PC-3 (cell line): ENCODE measurements around the gene CHPF2. TPM values are rescaled to one million over a fixed set of nuclear protein-coding genes. Genes with fewer than 3 reads are reported as not detected.

Experiments
- ATAC-seq: fragments of 200-7000 bp; cut with Tn5 transposase; 2 replicates; pipeline ENCODE4 v1.9.1; 2020; ENCODE audit warnings: mild to moderate bottlenecking, moderate library complexity
- BruUV-seq: library from RNA; stranded (reverse); fragments of 400-500 nt; replicated peaks from 2 replicates; lab custom pipeline; 2021; lab: Mats Ljungman, UMichigan
- CTCF ChIA-PET: fragments of 300-600 bp; sonication (Branson Sonifier 250); formaldehyde crosslinking; loops from one replicate; lab custom pipeline; 2022; ENCODE audit warnings: antibody characterized with exemption; lab: Charles Lee
- POLR2A ChIA-PET: fragments of 300-600 bp; sonication (Branson Sonifier 250); formaldehyde crosslinking; loops from one replicate; lab custom pipeline; 2022; ENCODE audit warnings: antibody characterized with exemption; ENCODE audit not compliant: unreplicated experiment; lab: Charles Lee
- DNase-seq: peaks from one replicate; pipeline ENCODE4 v3.0.0-alpha.2; 2015
- H2AFZ ChIP-seq: fragments of 300-600 bp; sonication (generic); 2 replicates; pipeline ENCODE4 v1.6.0; 2016; ENCODE audit warnings: antibody characterized with exemption, low read length
- H3F3A ChIP-seq: fragments of 300-600 bp; sonication (generic); one replicate; pipeline ENCODE4 v1.6.0; 2017; ENCODE audit warnings: antibody characterized with exemption, low read length, control low read depth, mild to moderate bottlenecking; ENCODE audit not compliant: unreplicated experiment
- H3K27ac ChIP-seq: fragments of 300-600 bp; sonication (generic); 2 replicates; pipeline ENCODE4 v1.5.1; 2016; ENCODE audit warnings: mild to moderate bottlenecking, low read length
- H3K27me3 ChIP-seq: fragments of 300-600 bp; sonication (generic); 2 replicates; pipeline ENCODE4 v1.6.1; 2016; ENCODE audit warnings: low read length, mixed read lengths
- H3K36me3 ChIP-seq: fragments of 300-600 bp; sonication (generic); 2 replicates; pipeline ENCODE4 v1.6.1; 2016; ENCODE audit warnings: low read depth, mixed run types, low read length, mixed read lengths
- H3K4me1 ChIP-seq: fragments of 300-600 bp; sonication (generic); 2 replicates; pipeline ENCODE4 v1.5.1; 2016; ENCODE audit warnings: low read length; ENCODE audit not compliant: insufficient read depth
- H3K4me2 ChIP-seq: fragments of 300-600 bp; sonication (generic); 2 replicates; pipeline ENCODE4 v1.6.0; 2016; ENCODE audit warnings: low read length
- H3K4me3 ChIP-seq: fragments of 300-600 bp; sonication (generic); 2 replicates; pipeline ENCODE4 v1.5.1; 2016; ENCODE audit warnings: mild to moderate bottlenecking, low read length, mixed read lengths
- H3K79me2 ChIP-seq: fragments of 300-600 bp; sonication (generic); 2 replicates; pipeline ENCODE4 v1.6.1; 2017; ENCODE audit warnings: low read length, mixed read lengths
- H3K9ac ChIP-seq: fragments of 300-600 bp; sonication (generic); 2 replicates; pipeline ENCODE4 v1.6.0; 2016; ENCODE audit warnings: mild to moderate bottlenecking, low read length
- H3K9me2 ChIP-seq: fragments of 300-600 bp; sonication (generic); replicated peaks from 2 replicates; pipeline ENCODE4 v1.6.1; 2016; ENCODE audit warnings: mixed run types, low read length, mixed read lengths
- H3K9me3 ChIP-seq: fragments of 300-600 bp; sonication (generic); 2 replicates; pipeline ENCODE4 v1.6.1; 2016; ENCODE audit warnings: low read length, mixed read lengths
- H4K20me1 ChIP-seq: fragments of 300-600 bp; sonication (generic); 2 replicates; pipeline ENCODE4 v1.6.1; 2016; ENCODE audit warnings: low read length, mixed read lengths
- CTCF ChIP-seq: fragments of 300-600 bp; sonication (generic); conservative IDR thresholded peaks from 2 replicates; pipeline ENCODE4 v1.5.1; 2017; ENCODE audit warnings: antibody characterized with exemption, low read depth, mild to moderate bottlenecking, low read length
- EZH2 ChIP-seq: fragments of 300-600 bp; sonication (generic); IDR thresholded peaks from one replicate; pipeline ENCODE4 v1.6.1; 2017; ENCODE audit warnings: antibody characterized with exemption, mild to moderate bottlenecking, low read length; ENCODE audit not compliant: unreplicated experiment
- EZH2phosphoT487 ChIP-seq: fragments of 300-600 bp; sonication (generic); IDR thresholded peaks from 2 replicates; pipeline ENCODE4 v1.6.1; 2018; ENCODE audit warnings: mild to moderate bottlenecking, antibody characterized with exemption, low read length, borderline replicate concordance
- intact Hi-C: fragments of 100-400 bp; cut with micrococcal nuclease; formaldehyde crosslinking; loops from 2 replicates; pipeline ENCODE4 v1.9.0; 2023
- total RNA-seq: library from RNA; depleted of rRNA; stranded (reverse); fragments of >200 nt; gene quantifications from 2 replicates; pipeline ENCODE4 v1.2.3, GENCODE V29; 2014

CHPF2 gene
- total RNA-seq, 1 experiment from 2014 or later: 30.1 TPM

DNA sequence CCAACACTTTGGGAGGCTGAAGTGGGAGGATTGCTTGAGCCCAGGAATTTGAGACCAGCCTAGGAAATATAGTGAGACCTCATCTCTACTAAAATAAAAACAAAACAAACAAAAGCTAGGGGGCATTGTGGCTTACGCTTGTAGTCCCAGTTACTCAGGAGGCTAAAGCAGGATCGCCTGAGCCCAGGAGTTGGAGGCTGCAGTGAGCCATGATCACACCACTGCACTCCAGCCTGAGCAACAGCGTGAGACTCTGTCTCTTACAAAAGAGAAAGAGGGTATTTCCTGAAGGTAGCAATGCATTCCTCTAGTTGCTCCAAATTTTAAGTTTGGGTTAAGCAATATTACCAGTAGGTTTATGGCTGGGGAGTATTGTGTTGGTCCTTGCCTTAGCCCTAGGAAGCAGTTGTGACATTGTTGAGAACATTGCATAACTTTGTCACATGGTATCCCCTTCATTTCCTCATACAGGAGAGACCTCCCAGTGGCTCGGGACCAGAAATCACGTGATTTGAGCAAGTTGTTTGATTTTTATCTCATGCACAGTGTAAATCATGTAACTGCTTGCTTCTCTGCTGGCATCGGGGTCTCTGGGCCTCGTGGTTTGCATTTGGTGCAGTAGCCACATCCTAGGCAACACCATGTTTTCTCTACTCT lies 39.5 kb downstream of the CHPF2 start:
- Histone ChIP-seq H3K4me3 (no peak overlapping the region), H3F3A (no peaks in the 10 kb centered on the region), H3K4me1 (no peaks in the 10 kb centered on the region), H3K9ac (no peak overlapping the region), H3K27me3 (no peaks in the 10 kb centered on the region), H3K36me3 (no peaks in the 10 kb centered on the region), H3K27ac (no peak overlapping the region), H4K20me1 (no peaks in the 10 kb centered on the region), H2AFZ (no peak overlapping the region), H3K9me2 (no peaks in the 10 kb centered on the region), H3K4me2 (no peak overlapping the region), H3K9me3 (no peaks in the 10 kb centered on the region), H3K79me2 (no peaks in the 10 kb centered on the region)
- POLR2A ChIA-PET: no interaction called here
- no peak for DNase-seq
- no peak for ATAC-seq
- no TSS peak for BruUV-seq
- intact Hi-C loops: no loop called here
- CTCF ChIA-PET: no interaction called here
- TF ChIP-seq CTCF (no peak), EZH2 (no peak), EZH2phosphoT487 (no peak)

- Histone ChIP-seq H3F3A (no peaks in the 10 kb centered on the region), H3K4me3 (no peak overlapping the region), H3K4me1 (no peaks in the 10 kb centered on the region; the same call in 1 of the 2 replicates), H3K36me3 (no peaks in the 10 kb centered on the region), H3K9ac (no peak overlapping the region), H3K9me2 (no peaks in the 10 kb centered on the region), H3K27me3 (no peaks in the 10 kb centered on the region), H3K79me2 (no peaks in the 10 kb centered on the region), H3K27ac (no peak overlapping the region), H3K9me3 (no peaks in the 10 kb centered on the region), H4K20me1 (no peaks in the 10 kb centered on the region), H3K4me2 (no peak overlapping the region), H2AFZ (no peak overlapping the region)
- DNase-seq: no peak
- TF ChIP-seq EZH2phosphoT487: no peak
- no peak for TF ChIP-seq EZH2
- TF ChIP-seq CTCF: no peak
- ChIA-PET CTCF (no interaction called here), POLR2A (no interaction called here)
- intact Hi-C loops: no loop called here
- BruUV-seq: no TSS peak
- no peak for ATAC-seq
Observed at GRCh38 chr7:151272405-151272804, 40.1 kb downstream of the CHPF2 start.

GRCh38 chr7:151272877-151273276 lies 40.6 kb downstream of the CHPF2 start:
- Histone ChIP-seq H3K4me1 (no peaks in the 10 kb centered on the region; the same call in 1 of the 2 replicates), H4K20me1 (no peaks in the 10 kb centered on the region), H2AFZ (no peak overlapping the region), H3K4me3 (no peak overlapping the region), H3K27ac (no peak overlapping the region), H3K9me3 (no peaks in the 10 kb centered on the region), H3K36me3 (no peaks in the 10 kb centered on the region), H3K79me2 (no peaks in the 10 kb centered on the region), H3K9me2 (no peaks in the 10 kb centered on the region), H3K9ac (no peak overlapping the region), H3K4me2 (no peak overlapping the region), H3K27me3 (no peaks in the 10 kb centered on the region), H3F3A (no peaks in the 10 kb centered on the region)
- POLR2A ChIA-PET: no interaction called here
- no peak for TF ChIP-seq EZH2phosphoT487
- BruUV-seq: no TSS peak
- intact Hi-C loops: no loop called here
- DNase-seq (no peak), ATAC-seq (no peak)
- CTCF ChIA-PET: no interaction called here
